Measurements from ENCODE around the gene FOSL1.

The FOSL1 gene

DNA sequence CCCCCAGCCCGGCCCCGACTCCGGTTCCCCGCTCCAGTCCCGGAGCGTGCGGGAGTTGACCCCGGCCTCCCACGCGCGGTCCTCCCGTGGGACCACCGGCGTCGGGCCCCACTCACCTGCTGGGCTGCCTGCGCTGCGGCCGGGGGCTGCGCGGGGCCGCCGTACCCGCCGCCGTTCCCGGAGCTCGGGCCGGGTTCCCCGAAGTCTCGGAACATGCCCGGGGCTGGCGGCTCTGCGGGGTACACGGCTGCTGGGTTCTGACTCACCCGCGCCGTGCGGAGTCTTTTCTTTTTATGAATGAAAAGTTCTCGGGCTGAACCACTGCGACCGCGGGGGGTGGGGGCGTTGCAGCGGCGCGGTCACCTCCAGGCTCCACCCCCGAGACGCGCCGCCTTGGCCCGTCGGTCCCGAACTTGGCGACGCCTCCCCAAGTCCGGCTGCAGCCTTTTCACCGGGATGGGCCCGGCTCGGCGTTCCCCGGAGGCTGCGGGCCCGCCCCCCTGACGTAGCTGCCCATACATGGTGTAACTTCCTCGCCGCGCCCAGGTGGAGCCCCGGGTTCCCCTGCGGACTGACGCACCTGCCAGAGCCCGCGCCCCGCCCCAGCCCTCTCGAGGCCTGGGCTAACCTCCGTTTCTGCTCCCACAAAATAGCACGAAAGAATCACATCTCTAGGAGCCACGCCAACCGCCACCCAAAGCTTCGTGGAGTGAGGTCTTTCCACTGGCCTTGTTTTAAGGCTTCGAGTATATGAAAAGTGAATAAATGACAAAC is at the start of gene FOSL1:
TSS of gene FOSL1 (minus strand) at position 264 of the 774 bp plus-strand sequence. CDS start at position 215, 49 bp downstream.
- peaks cover 37 to 62% (median 50%) of the 10 kb centered on the region in 10 experiments for H3K4me1 ChIP-seq
- H3K4me2 ChIP-seq = peak within 1 kb of the TSS; percentile 85 to 99 (median 92)
- peak within 1 kb of the TSS; percentile 71 to 85 (median 82) for H3K27ac ChIP-seq

DNA sequence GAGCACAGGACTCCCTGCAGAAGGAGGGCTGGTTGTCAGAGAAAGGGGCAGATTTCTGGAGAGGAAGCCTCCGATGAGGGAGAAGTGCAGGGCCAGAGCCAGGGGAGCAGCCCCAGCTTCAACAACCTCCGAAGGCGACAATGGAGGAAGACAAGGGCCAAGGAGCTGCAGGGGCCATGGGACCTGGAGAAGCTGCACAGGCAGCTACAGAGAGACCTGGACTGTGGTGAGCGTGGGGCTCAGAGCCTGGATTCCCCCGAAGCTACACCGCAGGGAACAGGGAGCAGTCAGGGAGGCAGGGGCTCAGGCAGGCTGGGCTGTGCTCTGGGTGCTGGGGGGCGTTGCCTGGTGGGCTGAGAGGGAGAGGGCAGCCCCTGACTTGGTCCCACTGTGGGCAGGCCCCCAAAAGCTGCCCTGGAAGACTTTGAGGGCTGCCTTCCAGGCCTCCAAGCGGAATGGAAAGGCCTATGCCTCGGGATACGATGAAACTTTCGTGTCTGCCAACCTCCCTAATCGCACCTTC is 47.5 kb upstream of the FOSL1 start:
- peaks cover 0 to 8% (median 0%) of the 10 kb centered on the region in 10 experiments; a peak in 6 of 20 replicates for H3K4me1 ChIP-seq
- H3K9me3 ChIP-seq (replicated peaks in 1 of 11) = no peaks in the 10 kb centered on the region
- no peak overlapping the region for H3K4me2 ChIP-seq
- no peak for TF ChIP-seq Cebpa-rat (IDR thresholded peaks at IDR 0.05)
- H3K36me3 ChIP-seq = no peaks in the 10 kb centered on the region
- H3K27ac ChIP-seq = no peak overlapping the region
- no peak overlapping the region for H3K4me3 ChIP-seq
- H4K20me1 ChIP-seq = no peaks in the 10 kb centered on the region
- H3K27me3 ChIP-seq = no peaks in the 10 kb centered on the region
- 0 out of 22 replicates have a peak overlapping the region, but pooled peaks of 1 of the 11 experiments have one; percentile 2 for H3K9ac ChIP-seq

More for the DNA sequence above, at the start of gene FOSL1:
- peak within 1 kb of the TSS; percentile 64 to 91 (median 83) for H3K9ac ChIP-seq
- H3K27me3 ChIP-seq = peaks cover 0 to 55% (median 51%) of the 10 kb centered on the region in 11 experiments; a peak in 19 of 22 replicates
- no peak for TF ChIP-seq Cebpa-rat (IDR thresholded peaks at IDR 0.05)
- H3K36me3 ChIP-seq = peaks cover 0 to 32% (median 3%) of the 10 kb centered on the region in 11 experiments; a peak in 12 of 22 replicates
- H3K9me3 ChIP-seq (replicated peaks in 1 of 11) = no peaks in the 10 kb centered on the region
- H3K4me3 ChIP-seq = peak within 1 kb of the TSS; percentile 66 to 93 (median 77)
- H4K20me1 ChIP-seq = peaks cover 0 to 37% (median 5%) of the 10 kb centered on the region in 11 experiments; a peak in 8 of 22 replicates

DNA sequence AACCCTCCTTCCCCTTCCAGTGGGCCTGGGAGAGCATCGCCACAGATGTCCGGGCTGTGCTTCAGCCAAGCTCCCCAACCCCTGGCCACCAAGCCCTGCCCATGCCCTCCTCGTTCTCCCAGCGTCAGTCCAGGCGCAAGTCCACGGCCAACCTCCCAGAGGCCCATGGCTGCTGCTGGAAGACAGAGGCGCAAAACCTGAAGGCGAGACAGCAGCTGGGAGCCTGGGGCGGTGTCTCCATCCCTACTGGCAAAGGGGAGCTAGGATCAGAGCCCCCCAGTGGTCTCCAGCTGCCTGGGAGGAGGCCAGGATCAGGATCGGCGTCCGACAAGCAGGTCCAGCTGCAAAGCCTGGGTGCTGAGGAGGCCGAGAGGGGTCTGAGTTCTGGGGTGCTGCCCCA is 46.9 kb upstream of the FOSL1 start:
- Histone ChIP-seq H3K36me3 (no peaks in the 10 kb centered on the region), H3K27ac (no peak overlapping the region), H3K9ac (0 out of 22 replicates have a peak overlapping the region, but pooled peaks of 1 of the 11 experiments have one; percentile 2), H3K27me3 (no peaks in the 10 kb centered on the region), H3K4me1 (peaks cover 0 to 13% (median under 1%) of the 10 kb centered on the region in 10 experiments; a peak in 9 of 20 replicates), H3K9me3 (replicated peaks in 1 of 11) (no peaks in the 10 kb centered on the region), H3K4me2 (no peak overlapping the region), H3K4me3 (no peak overlapping the region), H4K20me1 (no peaks in the 10 kb centered on the region)
- no peak for TF ChIP-seq Cebpa-rat (IDR thresholded peaks at IDR 0.05)

- H3K36me3 ChIP-seq = no peaks in the 10 kb centered on the region
- H3K4me2 ChIP-seq = no peak overlapping the region
- H3K27me3 ChIP-seq = no peaks in the 10 kb centered on the region
- no peaks in the 10 kb centered on the region for H3K9me3 ChIP-seq (replicated peaks in 1 of 11)
- H3K9ac ChIP-seq = no peak overlapping the region
- no peak overlapping the region for H3K4me3 ChIP-seq
- H4K20me1 ChIP-seq = no peaks in the 10 kb centered on the region
- no peak for TF ChIP-seq Cebpa-rat (IDR thresholded peaks at IDR 0.05)
- no peak overlapping the region for H3K27ac ChIP-seq
- peaks cover 0 to 18% (median 5%) of the 10 kb centered on the region in 10 experiments; a peak in 12 of 20 replicates for H3K4me1 ChIP-seq
Observed at GRCh38 chr11:65946655-65947054, 46.5 kb upstream of the FOSL1 start.

- no peak overlapping the region for H3K4me3 ChIP-seq
Observed at GRCh38 chr11:65945941-65946558, 45.9 kb upstream of the FOSL1 start.

GRCh38 chr11:65945430-65945911 is 45.3 kb upstream of the FOSL1 start, which contains the start of gene TSGA10IP:
TSS of gene TSGA10IP (plus strand) at chr11:65945480. CDS start at chr11:65945676, 196 bp downstream.
- H3K27ac ChIP-seq = no peak within 1 kb of the TSS
- peaks cover 0 to 27% (median 13%) of the 10 kb centered on the region in 10 experiments; a peak in 12 of 20 replicates for H3K4me1 ChIP-seq
- no peak for TF ChIP-seq Cebpa-rat (IDR thresholded peaks at IDR 0.05)
- H3K9ac ChIP-seq = peak within 1 kb of the TSS in 1 of 11 experiments; percentile 11; a peak in 2 of 22 replicates
- no peak within 1 kb of the TSS for H3K4me2 ChIP-seq
- H3K27me3 ChIP-seq = no peaks in the 10 kb centered on the region
- no peaks in the 10 kb centered on the region for H3K9me3 ChIP-seq (replicated peaks in 1 of 11)
- H3K4me3 ChIP-seq = no peak within 1 kb of the TSS
- no peaks in the 10 kb centered on the region for H3K36me3 ChIP-seq
- H4K20me1 ChIP-seq = no peaks in the 10 kb centered on the region

More at GRCh38 chr11:65945941-65946558, 45.9 kb upstream of the FOSL1 start:
- H4K20me1 ChIP-seq = no peaks in the 10 kb centered on the region
- 0 out of 22 replicates have a peak overlapping the region, but pooled peaks of 1 of the 11 experiments have one; percentile 11 for H3K9ac ChIP-seq
- no peak overlapping the region for H3K27ac ChIP-seq
- no peaks in the 10 kb centered on the region for H3K27me3 ChIP-seq
- H3K4me2 ChIP-seq = no peak overlapping the region
- no peaks in the 10 kb centered on the region for H3K9me3 ChIP-seq (replicated peaks in 1 of 11)
- H3K36me3 ChIP-seq = no peaks in the 10 kb centered on the region
- H3K4me1 ChIP-seq = peaks cover 0 to 22% (median 10%) of the 10 kb centered on the region in 10 experiments; a peak in 12 of 20 replicates
- TF ChIP-seq Cebpa-rat (IDR thresholded peaks at IDR 0.05) = no peak

DNA sequence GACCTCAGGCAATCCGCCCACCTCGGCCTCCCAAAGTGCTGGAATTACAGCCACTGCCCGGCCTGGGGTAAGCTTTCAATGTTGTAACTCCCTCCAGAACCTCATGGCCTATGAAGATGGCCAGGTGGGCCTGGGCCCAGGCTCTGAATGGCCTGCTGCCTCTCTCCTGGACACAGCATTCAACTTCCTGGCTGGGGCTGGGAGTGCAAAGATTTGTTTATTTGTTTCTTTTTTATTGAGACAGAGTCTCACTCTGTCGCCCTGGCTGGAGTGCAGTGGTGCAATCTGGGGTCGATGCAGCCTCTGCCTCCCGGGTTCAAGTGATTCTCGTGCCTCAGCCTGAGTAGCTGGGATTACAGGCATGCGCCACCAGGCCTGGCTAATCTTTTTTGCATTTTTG is 44.6 kb upstream of the FOSL1 start:
- Histone ChIP-seq H3K27ac (no peak overlapping the region), H3K9ac (no peak overlapping the region; a peak in 1 of 22 replicates), H3K27me3 (no peaks in the 10 kb centered on the region), H3K36me3 (no peaks in the 10 kb centered on the region), H3K4me2 (no peak overlapping the region), H3K4me3 (no peak overlapping the region), H3K4me1 (peaks cover 0 to 34% (median 13%) of the 10 kb centered on the region in 10 experiments; a peak in 12 of 20 replicates), H3K9me3 (replicated peaks in 1 of 11) (no peaks in the 10 kb centered on the region), H4K20me1 (no peaks in the 10 kb centered on the region)
- TF ChIP-seq Cebpa-rat (IDR thresholded peaks at IDR 0.05) = no peak

GRCh38 chr11:65944191-65944590 is 44.0 kb upstream of the FOSL1 start:
- no peaks in the 10 kb centered on the region for H4K20me1 ChIP-seq
- peaks cover under 1 to 40% (median 13%) of the 10 kb centered on the region in 10 experiments; a peak in 17 of 20 replicates for H3K4me1 ChIP-seq
- no peak for TF ChIP-seq Cebpa-rat (IDR thresholded peaks at IDR 0.05)
- no peak overlapping the region for H3K4me3 ChIP-seq
- H3K36me3 ChIP-seq = no peaks in the 10 kb centered on the region
- H3K27me3 ChIP-seq = no peaks in the 10 kb centered on the region
- no peak overlapping the region; a peak in 1 of 22 replicates for H3K9ac ChIP-seq
- H3K9me3 ChIP-seq (replicated peaks in 1 of 11) = no peaks in the 10 kb centered on the region
- no peak overlapping the region for H3K4me2 ChIP-seq
- H3K27ac ChIP-seq = no peak overlapping the region

All from BLaER1 treated with 17β-estradiol and CSF1 and Interleukin-3, amounts not matched to agents 10 nM and 100 nM (cell line).